Stomach (tissue), 4 donors: ENCODE measurements around the gene ABCC8.

Experiments used
- CTCF ChIP-seq, 7 experiments: fragments of 450-650 bp in 4 of 7; fragments of 200-600 bp in 3 of 7; sonication (generic) in 3 of 7; IDR thresholded peaks; one replicate each; pipeline ENCODE4 v1.5.1; 2016 to 2019; ENCODE audit warnings: antibody characterized with exemption in 7 of 7, control low read depth in 2 of 7, mild to moderate bottlenecking in 1 of 7
- EP300 ChIP-seq: sonication (generic); formaldehyde crosslinking; IDR thresholded peaks from one replicate; pipeline ENCODE4 v1.6.1; 2017; ENCODE audit warnings: antibody characterized with exemption
- POLR2A ChIP-seq, 4 donors: fragments of 450-650 bp; IDR thresholded peaks; one replicate each; pipeline ENCODE4 v1.6.1; 2016; ENCODE audit warnings: antibody characterized with exemption in 4 of 4, control low read depth in 2 of 4, mild to moderate bottlenecking in 1 of 4, moderate library complexity in 1 of 4
- POLR2AphosphoS5 ChIP-seq, 3 donors: sonication (generic); formaldehyde crosslinking; IDR thresholded peaks; one replicate each; pipeline ENCODE4 v1.6.1; 2016; ENCODE audit warnings: antibody characterized with exemption in 3 of 3

DNA sequence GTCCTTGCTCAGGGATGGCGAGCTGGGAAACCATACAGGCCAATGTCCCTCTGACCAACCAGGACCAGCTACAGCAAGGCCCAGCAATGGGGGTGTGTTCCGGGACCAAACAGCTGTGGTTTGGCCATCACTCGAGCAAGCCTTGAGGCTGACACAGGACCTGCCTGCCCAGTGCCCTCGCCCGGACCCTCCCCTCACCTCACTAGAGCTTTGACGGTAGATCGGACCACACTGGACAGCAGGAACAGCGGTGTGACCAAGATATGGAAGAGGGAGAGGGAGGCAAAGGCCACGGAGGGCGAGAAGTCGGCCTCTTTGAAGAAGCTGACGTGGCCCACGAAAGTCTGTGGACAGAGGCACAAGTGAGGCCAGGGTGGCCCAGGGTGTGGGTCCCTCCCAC lies 46.0 kb downstream of the ABCC8 start:
- TF ChIP-seq CTCF (IDR thresholded peaks at IDR 0.05) = no peak
- no peak for TF ChIP-seq POLR2A (IDR thresholded peaks at IDR 0.05)
- TF ChIP-seq EP300 = no peak
- TF ChIP-seq POLR2AphosphoS5 (IDR thresholded peaks at IDR 0.05) = no peak
